Endothelial cell of umbilical vein (primary cell): ENCODE measurements around the gene CBX3.

Source experiments
- CTCF ChIP-seq, 2 donors: IDR thresholded peaks; 1 replicate in 1 of 2; 2 replicates in 1 of 2; pipeline ENCODE4 v1.5.1; 2011; ENCODE audit warnings: low read length in 2 of 2, mild to moderate bottlenecking in 2 of 2, moderate library complexity in 2 of 2, control low read depth in 1 of 2, inconsistent platforms in 1 of 2, low read depth in 1 of 2; ENCODE audit not compliant: insufficient read depth in 1 of 2; ENCODE audit errors: extremely low read depth in 1 of 2
- EZH2 ChIP-seq: IDR thresholded peaks from 2 replicates; pipeline ENCODE4 v1.6.1; 2012; ENCODE audit warnings: borderline replicate concordance, low read depth, mild to moderate bottlenecking, moderate library complexity, low read length, inconsistent platforms; ENCODE audit not compliant: severe bottlenecking
- FOS ChIP-seq: IDR thresholded peaks from 2 replicates; pipeline ENCODE4 v1.6.1; 2011; ENCODE audit warnings: mild to moderate bottlenecking, low read length, moderate library complexity, borderline replicate concordance; ENCODE audit not compliant: insufficient read depth
- MAX ChIP-seq: IDR thresholded peaks from 2 replicates; pipeline ENCODE4 v1.6.1; 2011; ENCODE audit not compliant: insufficient read depth, insufficient read length
- POLR2A ChIP-seq: IDR thresholded peaks from 2 replicates; pipeline ENCODE4 v1.6.1; 2012; ENCODE audit warnings: low read depth, mild to moderate bottlenecking, control low read depth, low read length
- POLR2AphosphoS5 ChIP-seq: IDR thresholded peaks from 2 replicates; pipeline ENCODE4 v1.6.1; 2012; ENCODE audit warnings: low read depth, mild to moderate bottlenecking, control low read depth, low read length, moderate library complexity; ENCODE audit not compliant: insufficient read depth

- TF ChIP-seq POLR2AphosphoS5 (peak; percentile 21), CTCF (IDR thresholded peaks at IDR 0.05; ENCODE audit: extremely low read depth in 1 of 2, insufficient read depth in 1 of 2, low read depth in 1 of 2, low read length in 2 of 2) (no peak), MAX (no peak), FOS (no peak), EZH2 (no peak), POLR2A (no peak)
These were observed 16.3 kb upstream of the CBX3 start for GRCh38 chr7:26185131-26185843.
